H9 (cell line): ENCODE results near the gene ZC3HAV1. TPM values are rescaled to one million over a fixed set of nuclear protein-coding genes. Genes with fewer than 3 reads are reported as not detected.

Experiments used
- DNase-seq: peaks from one replicate; pipeline ENCODE4 v3.0.0-alpha.2; 2017
- H2AFZ ChIP-seq: one replicate; pipeline ENCODE4 v1.6.1; 2013; ENCODE audit warnings: mild to moderate bottlenecking, low read length, control low read depth, moderate library complexity
- H2AK5ac ChIP-seq: 2 replicates; pipeline ENCODE4 v1.6.1; 2013; ENCODE audit warnings: low read length, control low read depth, mixed read lengths; ENCODE audit not compliant: insufficient read length
- H2BK120ac ChIP-seq: one replicate; pipeline ENCODE4 v1.6.1; 2013; ENCODE audit warnings: low read depth, mild to moderate bottlenecking, low read length, control low read depth, inconsistent platforms; ENCODE audit not compliant: poor library complexity, severe bottlenecking
- H2BK12ac ChIP-seq: 2 replicates; pipeline ENCODE4 v1.6.1; 2013; ENCODE audit warnings: low read length, control low read depth, mixed read lengths, low read depth; ENCODE audit not compliant: insufficient read length
- H2BK15ac ChIP-seq: 2 replicates; pipeline ENCODE4 v1.6.1; 2013; ENCODE audit warnings: low read depth, low read length, control low read depth
- H2BK20ac ChIP-seq: one replicate; pipeline ENCODE4 v1.6.1; 2013; ENCODE audit warnings: low read depth, mild to moderate bottlenecking, low read length, control low read depth, inconsistent platforms; ENCODE audit not compliant: poor library complexity, severe bottlenecking
- H2BK5ac ChIP-seq: 2 replicates; pipeline ENCODE4 v1.6.1; 2013; ENCODE audit warnings: low read length, control low read depth, mixed read lengths; ENCODE audit not compliant: insufficient read length
- H3K14ac ChIP-seq: 2 replicates; pipeline ENCODE4 v1.6.1; 2013; ENCODE audit warnings: low read length, control low read depth; ENCODE audit not compliant: insufficient read depth
- H3K18ac ChIP-seq: 2 replicates; pipeline ENCODE4 v1.6.1; 2013; ENCODE audit warnings: low read depth, mild to moderate bottlenecking, mixed read lengths, low read length, control low read depth; ENCODE audit not compliant: insufficient read length
- H3K23ac ChIP-seq: 2 replicates; pipeline ENCODE4 v1.6.1; 2013; ENCODE audit warnings: low read length, control low read depth, mixed read lengths, low read depth; ENCODE audit not compliant: insufficient read length
- H3K23me2 ChIP-seq: 2 replicates; pipeline ENCODE4 v1.6.1; 2013; ENCODE audit warnings: low read depth, mild to moderate bottlenecking, mixed read lengths, low read length, control low read depth; ENCODE audit not compliant: insufficient read length, poor library complexity, severe bottlenecking
- H3K27ac ChIP-seq: 2 replicates; pipeline ENCODE4 v1.5.1; 2013; ENCODE audit warnings: low read length, control low read depth, mixed read lengths, low read depth; ENCODE audit not compliant: insufficient read length
- H3K27me3 ChIP-seq: 2 replicates; pipeline ENCODE4 v1.6.1; 2013; ENCODE audit warnings: low read length, control low read depth, inconsistent platforms; ENCODE audit not compliant: insufficient read depth
- H3K4ac ChIP-seq: 2 replicates; pipeline ENCODE4 v1.6.1; 2013; ENCODE audit warnings: low read depth, mild to moderate bottlenecking, control low read depth, inconsistent platforms, low read length, moderate library complexity
- H3K4me1 ChIP-seq: 2 replicates; pipeline ENCODE4 v1.6.1; 2013; ENCODE audit warnings: low read length, control low read depth, inconsistent platforms; ENCODE audit not compliant: insufficient read depth
- H3K4me2 ChIP-seq: 2 replicates; pipeline ENCODE4 v1.6.1; 2013; ENCODE audit warnings: low read length, control low read depth, mixed read lengths; ENCODE audit not compliant: insufficient read length, insufficient read depth
- H3K56ac ChIP-seq: 2 replicates; pipeline ENCODE4 v1.6.1; 2013; ENCODE audit warnings: low read depth, mild to moderate bottlenecking, mixed read lengths, low read length, control low read depth; ENCODE audit not compliant: insufficient read length
- H3K79me1 ChIP-seq: 2 replicates; pipeline ENCODE4 v1.6.1; 2013; ENCODE audit warnings: low read depth, mild to moderate bottlenecking, moderate library complexity, low read length, control low read depth, inconsistent platforms; ENCODE audit not compliant: insufficient read depth, poor library complexity, severe bottlenecking
- H3K79me2 ChIP-seq: 2 replicates; pipeline ENCODE4 v1.6.1; 2013; ENCODE audit warnings: low read length, control low read depth, inconsistent platforms; ENCODE audit not compliant: insufficient read depth
- H3K9ac ChIP-seq: 2 replicates; pipeline ENCODE4 v1.6.1; 2013; ENCODE audit warnings: low read length, control low read depth, mixed read lengths; ENCODE audit not compliant: insufficient read length; ENCODE audit errors: extremely low read depth
- H3K9me3 ChIP-seq: one replicate; pipeline ENCODE4 v1.6.1; 2013; ENCODE audit warnings: low read depth, low read length, inconsistent platforms; ENCODE audit not compliant: control insufficient read depth
- H3T11ph ChIP-seq: one replicate; pipeline ENCODE4 v1.6.1; 2013; ENCODE audit warnings: mild to moderate bottlenecking, low read length, control low read depth, inconsistent platforms
- H4K20me1 ChIP-seq: one replicate; pipeline ENCODE4 v1.6.1; 2013; ENCODE audit not compliant: control insufficient read depth, insufficient read length, insufficient read depth
- H4K5ac ChIP-seq: 2 replicates; pipeline ENCODE4 v1.6.1; 2013; ENCODE audit warnings: low read depth, mild to moderate bottlenecking, mixed read lengths, low read length, control low read depth; ENCODE audit not compliant: insufficient read length
- H4K8ac ChIP-seq: replicated peaks from 2 replicates; pipeline ENCODE4 v1.6.1; 2013; ENCODE audit warnings: low read length, control low read depth, mixed read lengths, low read depth; ENCODE audit not compliant: insufficient read length
- H4K91ac ChIP-seq: 2 replicates; pipeline ENCODE4 v1.6.1; 2013; ENCODE audit warnings: low read depth, mild to moderate bottlenecking, moderate library complexity, mixed read lengths, low read length, control low read depth; ENCODE audit not compliant: insufficient read length
- H3K27ac Mint-ChIP-seq, 3 experiments: 2 replicates in 2 of 3; 3 replicates in 1 of 3; pipeline ENCODE4 v1.8.0; 2020 to 2021; ENCODE audit warnings: mixed read lengths in 3 of 3, mild to moderate bottlenecking in 1 of 3, moderate library complexity in 1 of 3
- H3K27me3 Mint-ChIP-seq: 2 replicates; pipeline ENCODE4 v1.8.0; 2021; ENCODE audit warnings: low read depth, mild to moderate bottlenecking, moderate library complexity, mixed read lengths
- H3K36me3 Mint-ChIP-seq, 3 experiments: 2 replicates in 2 of 3; 3 replicates in 1 of 3; pipeline ENCODE4 v1.8.0; 2020 to 2021; ENCODE audit warnings: low read depth in 3 of 3, mixed read lengths in 3 of 3; ENCODE audit not compliant: insufficient read depth in 1 of 3
- H3K4me1 Mint-ChIP-seq, 2 experiments: 2 replicates each; pipeline ENCODE4 v1.8.0; 2020; ENCODE audit warnings: mixed read lengths in 2 of 2
- H3K4me3 Mint-ChIP-seq, 2 experiments: 2 replicates in 1 of 2; 3 replicates in 1 of 2; pipeline ENCODE4 v1.8.0; 2020 to 2021; ENCODE audit warnings: mild to moderate bottlenecking in 2 of 2, mixed read lengths in 2 of 2, moderate library complexity in 1 of 2
- H3K9me3 Mint-ChIP-seq, 2 experiments: 2 replicates in 1 of 2; 3 replicates in 1 of 2; pipeline ENCODE4 v1.8.0; 2020; ENCODE audit warnings: mild to moderate bottlenecking in 2 of 2, mixed read lengths in 2 of 2, moderate library complexity in 1 of 2
- CTCF ChIP-seq: fragments of 200-600 bp; sonication (generic); conservative IDR thresholded peaks from 3 replicates; pipeline ENCODE4 v1.8.0; 2021; ENCODE audit warnings: antibody characterized with exemption, mild to moderate bottlenecking
- WGBS: extraction: QIAGEN DNeasy Blood & Tissue Kit; methylation state at CpG from one replicate; pipeline ENCODE4 v1.1.7; 2013; ENCODE audit warnings: missing lambda C conversion rate, low lambda C conversion rate, mixed read lengths; ENCODE audit not compliant: insufficient read length; ENCODE audit errors: extremely low coverage; 5-methylcytosine and 5-hydroxymethylcytosine counted together
- total RNA-seq: library from RNA; stranded (reverse); gene quantifications from 2 replicates; pipeline ENCODE4 v1.2.1, GENCODE V29; 2021

ZC3HAV1 gene
- total RNA-seq, 1 experiment from 2014 or later: 32.8 TPM

GRCh38 chr7:139016931-139017511 lies 92.5 kb downstream of the ZC3HAV1 start:
- no peak overlapping the region for H3K4me3 Mint-ChIP-seq
- Histone ChIP-seq H3K4me2 (no peak overlapping the region), H3K27ac (no peak overlapping the region), H3K18ac (no peak overlapping the region), H3K4me1 (no peaks in the 10 kb centered on the region; the same call in 1 of the 2 replicates), H3K14ac (no peak overlapping the region), H2BK12ac (no peak overlapping the region), H3K56ac (no peak overlapping the region), H3K9ac (no peak overlapping the region), H4K8ac (no peak overlapping the region), H2BK20ac (no peak overlapping the region), H3K4ac (no peak overlapping the region), H3K9me3 (no peaks in the 10 kb centered on the region), H4K20me1 (no peaks in the 10 kb centered on the region), H3K79me1 (no peaks in the 10 kb centered on the region), H3K23me2 (no peaks in the 10 kb centered on the region), H4K91ac (no peak overlapping the region), H2AK5ac (no peak overlapping the region), H2BK120ac (no peak overlapping the region), H4K5ac (no peak overlapping the region), H3K23ac (no peak overlapping the region), H3T11ph (no peak overlapping the region), H2BK15ac (no peak overlapping the region), H3K79me2 (no peaks in the 10 kb centered on the region), H2AFZ (no peak overlapping the region), H3K27me3 (no peaks in the 10 kb centered on the region), H2BK5ac (no peak overlapping the region)
- peaks cover 4% of the 10 kb centered on the region for H3K27me3 Mint-ChIP-seq
- no CpG with 5 or more reads among the region's 7 CpGs for WGBS
- no peaks in the 10 kb centered on the region; a peak in 1 of 7 replicates for H3K36me3 Mint-ChIP-seq
- DNase-seq: peak; percentile 62
- H3K27ac Mint-ChIP-seq: no peak overlapping the region
- H3K9me3 Mint-ChIP-seq: no peaks in the 10 kb centered on the region; a peak in 1 of 5 replicates
- peaks cover 15 to 19% of the 10 kb centered on the region in 2 experiments for H3K4me1 Mint-ChIP-seq
- TF ChIP-seq CTCF: peak; percentile 70
